CD1c-positive myeloid dendritic cell (primary cell): ENCODE measurements around the gene RETREG1.
"Not testable (repeated sequence)": the region's sequence is repeated elsewhere in the genome, so short reads cannot be mapped to it uniquely, and the experiment has no call there.

Experiments used
- DNase-seq: peaks from one replicate; pipeline ENCODE4 v3.0.0-alpha.2; 2016; ENCODE audit errors: extremely low spot score

RETREG1 gene

GRCh38 chr5:16486711-16487111, 130.1 kb downstream of the RETREG1 start:
- DNase-seq: no peak

DNA sequence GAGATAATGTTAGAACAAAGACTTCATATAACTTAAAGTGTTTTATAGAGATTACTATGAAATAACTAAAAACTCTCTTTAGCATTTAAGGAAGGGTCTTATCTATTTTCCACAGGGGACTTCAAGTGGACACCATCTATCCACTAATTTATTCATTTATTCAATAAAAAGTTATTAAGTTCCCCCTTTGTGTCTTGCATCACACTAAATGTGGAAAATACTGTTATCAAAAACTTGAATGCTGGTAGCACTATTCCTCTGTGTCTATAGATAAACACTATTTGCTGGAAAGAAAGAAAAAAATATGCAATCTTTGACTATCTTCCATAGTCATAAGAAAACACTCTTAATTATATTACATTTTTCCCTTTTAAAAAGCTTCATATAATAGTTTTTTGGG, 131.1 kb downstream of the RETREG1 start:
- DNase-seq: no peak

- DNase-seq: no peak
Measured at GRCh38 chr5:16484081-16484480, 132.7 kb downstream of the RETREG1 start.

DNA sequence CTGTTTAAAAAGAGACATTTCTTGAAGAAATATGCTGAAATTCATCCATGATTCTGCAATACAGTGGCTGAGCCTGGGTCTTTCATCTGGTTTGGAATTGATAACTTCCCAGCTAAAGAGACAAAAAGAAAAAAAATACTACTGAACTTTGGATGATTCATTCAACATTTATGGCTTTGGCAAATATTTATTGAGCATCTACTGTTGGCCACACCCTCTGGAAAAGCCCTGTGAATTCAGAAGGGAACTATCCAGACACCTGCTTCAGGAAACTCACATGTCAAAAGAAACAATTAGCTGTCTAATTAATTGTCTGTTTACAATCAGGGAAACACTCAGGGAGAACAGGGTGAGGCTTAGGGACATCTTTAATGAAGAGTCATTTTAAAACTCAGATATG, 133.4 kb downstream of the RETREG1 start:
- no peak for DNase-seq

DNA sequence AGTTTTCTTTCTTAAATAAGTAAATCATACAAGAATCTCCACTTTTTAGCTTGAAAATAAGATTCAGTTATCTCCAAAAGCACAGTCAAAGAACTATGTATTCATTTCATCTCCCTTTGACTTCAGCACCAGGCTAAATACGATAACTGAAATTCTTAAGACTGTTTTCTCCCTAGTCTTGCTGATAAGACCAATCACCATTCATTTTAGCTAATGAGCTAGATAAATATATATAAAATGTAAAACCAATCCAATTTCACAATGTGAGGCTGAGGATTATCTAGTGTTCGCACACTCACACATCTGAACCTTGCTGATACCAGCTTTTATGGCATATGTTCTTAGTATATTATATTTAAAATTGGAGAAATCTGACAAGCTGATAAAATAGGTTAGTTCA, 133.9 kb downstream of the RETREG1 start:
- no peak for DNase-seq

GRCh38 chr5:16480821-16481538, 135.8 kb downstream of the RETREG1 start:
- no peak for DNase-seq

DNA sequence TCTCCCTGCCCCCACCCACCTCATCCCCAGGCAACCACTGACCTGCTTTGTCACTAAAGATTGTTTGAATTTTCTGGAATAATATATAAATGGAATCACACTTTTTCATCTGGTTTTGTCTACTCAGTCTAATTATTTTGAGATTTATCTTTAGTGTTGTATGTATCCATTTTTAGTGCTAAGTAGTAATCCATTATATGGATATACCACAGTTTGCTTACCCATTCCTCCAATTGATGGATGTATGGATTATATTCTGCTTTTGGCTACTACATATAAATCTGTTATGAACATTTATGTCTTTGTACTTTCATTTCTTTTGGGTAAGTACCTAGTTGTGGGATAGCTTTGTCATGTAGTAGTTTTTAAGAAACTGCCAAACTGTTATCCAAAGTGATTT, 136.7 kb downstream of the RETREG1 start:
- no peak for DNase-seq

DNA sequence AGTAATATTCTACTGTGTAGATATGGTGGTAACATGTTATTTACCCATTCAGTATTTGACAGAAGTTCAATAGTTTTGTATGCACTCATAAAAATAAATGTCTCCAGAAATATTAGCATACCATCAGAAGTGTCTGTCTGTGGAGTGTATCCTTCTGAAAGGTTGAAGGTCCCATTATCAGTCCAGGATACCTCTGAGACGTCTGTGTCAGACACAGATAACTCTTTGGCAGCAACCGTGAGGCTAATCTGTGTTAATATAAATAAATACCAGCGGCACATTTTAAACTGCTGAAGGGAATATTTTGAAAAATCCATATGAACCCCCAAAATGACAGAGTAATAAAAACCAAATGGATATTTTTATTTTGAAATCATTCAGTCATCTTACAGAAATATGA, 139.3 kb downstream of the RETREG1 start:
- DNase-seq: no peak

DNA sequence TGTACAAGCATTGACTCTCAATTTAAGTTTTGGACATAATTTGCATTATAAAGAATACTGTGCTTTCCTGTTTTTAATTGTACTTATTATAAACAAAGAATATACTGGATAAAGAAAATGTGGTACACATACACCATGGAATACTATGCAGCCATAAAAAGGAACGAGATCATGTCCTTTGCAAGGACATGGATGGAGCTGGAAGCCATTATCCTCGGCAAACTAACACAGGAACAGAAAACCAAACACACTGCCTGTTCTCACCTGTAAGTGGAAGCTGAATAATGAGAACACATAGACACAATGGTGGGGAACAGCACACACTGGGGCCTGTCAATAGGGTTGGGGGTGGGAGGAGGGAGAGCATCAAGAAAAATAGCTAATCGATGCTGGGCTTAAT, 140.4 kb downstream of the RETREG1 start:
- DNase-seq: not testable (repeated sequence)

GRCh38 chr5:16471387-16471786, 145.4 kb downstream of the RETREG1 start:
- no peak for DNase-seq

- DNase-seq: peak; percentile 7
Measured at GRCh38 chr5:16467363-16468219, 149.2 kb downstream of the RETREG1 start.

- DNase-seq: peak; percentile 94
Measured at GRCh38 chr5:16465544-16466432, 151.0 kb downstream of the RETREG1 start, which contains the start of gene ZNF622. Gene ZNF622 (minus strand): TSS chr5:16465800. CDS start chr5:16465665, 135 bp downstream.

DNA sequence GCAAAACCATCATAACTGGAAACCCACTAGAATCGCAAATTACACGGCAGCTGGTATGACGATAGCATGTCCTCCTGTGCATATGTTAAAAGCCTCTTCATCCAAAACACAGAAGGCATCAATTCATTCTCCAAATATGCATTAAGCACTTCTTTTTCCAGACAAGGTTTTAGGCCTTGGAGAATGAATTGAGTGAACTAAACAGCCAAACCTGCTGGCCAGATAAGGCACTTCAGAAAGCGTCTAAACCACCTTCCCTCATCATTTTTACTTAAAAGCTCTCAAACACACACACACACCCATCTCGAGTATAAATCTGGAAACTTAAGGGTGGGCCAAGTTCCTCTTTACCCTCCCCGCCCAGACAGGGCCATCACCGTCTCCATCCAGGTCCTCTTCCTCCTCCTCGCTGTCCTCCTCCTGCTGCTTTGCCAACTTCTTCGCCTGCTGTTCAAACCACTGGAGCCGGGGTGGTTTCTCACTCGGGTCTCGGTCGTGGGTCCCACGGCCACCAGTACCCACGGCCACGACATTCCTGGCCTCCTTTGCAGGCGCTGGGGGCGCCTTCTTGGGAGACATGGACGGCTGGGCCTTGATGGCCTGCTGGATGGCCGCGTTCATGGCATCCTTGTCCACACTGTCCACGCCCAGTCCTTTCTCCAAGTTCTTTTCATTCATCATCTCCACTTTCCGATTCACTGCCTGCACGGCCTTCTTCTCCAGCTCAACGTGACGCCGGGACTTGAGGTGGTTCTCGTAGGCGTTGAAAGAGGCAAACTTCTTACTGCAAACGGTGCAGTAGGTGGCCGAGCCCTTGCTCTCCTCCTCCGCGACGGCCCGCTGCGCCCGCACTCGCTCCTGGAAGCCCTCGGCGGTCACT, 151.9 kb downstream of the RETREG1 start:
- peak; percentile 41 for DNase-seq

DNA sequence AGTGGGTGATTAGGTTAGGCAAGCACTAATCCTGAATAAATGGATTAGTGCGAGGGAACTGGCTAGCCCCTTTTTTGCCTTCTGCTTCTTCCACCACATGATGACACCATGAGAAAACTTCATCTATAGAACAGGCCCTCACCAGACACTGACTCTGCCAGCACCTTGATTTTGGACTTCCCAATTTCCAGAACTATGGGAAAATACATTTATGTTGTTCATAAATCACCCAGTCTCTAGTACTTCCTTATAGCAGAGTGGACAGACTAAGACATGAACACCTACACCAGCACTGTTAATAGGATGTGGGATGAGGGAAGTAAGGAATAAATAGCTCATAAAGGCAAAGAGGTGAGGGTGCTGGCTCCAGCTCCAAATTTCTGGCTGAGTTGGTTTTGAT, 152.6 kb downstream of the RETREG1 start:
- peak; percentile 26 for DNase-seq

- DNase-seq: no peak
Measured at GRCh38 chr5:16461782-16462181, 155.0 kb downstream of the RETREG1 start.

GRCh38 chr5:16461026-16461425, 155.8 kb downstream of the RETREG1 start:
- DNase-seq: no peak

DNA sequence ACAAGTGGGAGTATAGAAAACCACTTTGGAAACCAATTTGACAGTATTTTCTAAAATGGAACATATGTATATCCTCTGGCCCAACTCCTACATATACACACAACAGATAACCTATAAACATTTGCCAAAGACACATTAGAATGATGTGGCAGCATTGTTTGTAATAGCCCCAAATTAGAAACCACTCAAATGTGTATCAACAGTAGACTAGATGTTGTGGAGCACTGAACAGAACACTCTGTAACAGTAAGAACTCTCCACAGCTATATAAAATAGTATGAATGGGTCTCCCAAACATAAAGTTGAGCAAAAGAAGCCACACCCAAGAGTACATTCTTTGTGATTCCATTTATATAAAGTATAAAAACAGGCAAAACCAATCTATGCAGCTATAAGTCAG, 157.3 kb downstream of the RETREG1 start:
- no peak for DNase-seq

GRCh38 chr5:16457853-16458252, 158.9 kb downstream of the RETREG1 start:
- no peak for DNase-seq

- DNase-seq: no peak
Measured at GRCh38 chr5:16457451-16457850, 159.3 kb downstream of the RETREG1 start.

- DNase-seq: peak; percentile 78
Measured at GRCh38 chr5:16456103-16456832, 160.5 kb downstream of the RETREG1 start.
